Cardiac septum (tissue), 1 donor: ENCODE results near the gene EPHA5. TPM values are rescaled to one million over a fixed set of nuclear protein-coding genes. Genes with fewer than 3 reads are reported as not detected.

ENCODE experiments used
- DNase-seq: peaks from one replicate; pipeline ENCODE4 v3.0.0-alpha.2; 2020; ENCODE audit warnings: low spot score
- intact Hi-C: fragments of 100-400 bp; cut with DNase I; formaldehyde crosslinking; loops from one replicate; pipeline ENCODE4 v1.14.0; 2022
- long read RNA-seq: library from polyadenylated mRNA; unstranded; transcript quantifications from one replicate; pipeline ENCODE4 v2.0.0, GENCODE V29; 2021
- total RNA-seq: library from RNA; stranded (reverse); fragmentation: NEBNext Ultra II Directional; extraction: Animal tissue kit (Norgen Biotek cat#: 25700); gene quantifications from one replicate; pipeline ENCODE4 v1.2.1, GENCODE V29; 2021
- donor health status: DM: no; HTN: no; CAD: no.

EPHA5 gene
- total RNA-seq, result 0.22 TPM
- long read RNA-seq, result 0 reads

- intact Hi-C loops, result no loop called here
- peak; percentile 80 for DNase-seq
Measured at GRCh38 chr4:65670331-65671031, at the start of gene EPHA5. Gene EPHA5 (minus strand): TSS chr4:65670489. CDS start chr4:65669742, 747 bp downstream.

GRCh38 chr4:65719635-65720034, 49.3 kb upstream of the EPHA5 start:
- intact Hi-C loops, result no loop called here
- no peak for DNase-seq

DNA sequence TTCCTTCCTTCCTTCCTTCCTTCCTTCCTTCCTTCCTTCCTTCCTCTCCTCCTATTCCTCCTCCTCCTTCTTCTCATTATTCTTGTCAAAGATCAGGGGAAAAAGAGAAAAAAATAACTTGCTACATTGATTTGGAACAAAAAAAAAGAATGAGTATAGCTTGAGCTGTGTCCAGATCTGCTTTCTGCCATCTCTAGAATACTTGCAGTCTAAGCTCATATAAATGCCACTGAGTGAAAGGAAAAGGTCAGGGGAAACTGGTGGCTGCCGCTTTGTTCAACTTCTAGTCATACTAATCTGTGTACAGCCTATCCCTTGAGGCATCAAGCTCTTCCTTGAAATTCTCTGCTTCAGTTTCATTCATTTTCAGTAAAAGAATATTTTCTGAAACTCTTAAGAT, 28.3 kb upstream of the EPHA5 start:
- no peak for DNase-seq
- intact Hi-C loops, result no loop called here

- intact Hi-C loops, result no loop called here
- no peak for DNase-seq
Measured at GRCh38 chr4:65696436-65696835, 26.1 kb upstream of the EPHA5 start.

- intact Hi-C loops, result no loop called here
- DNase-seq, result no peak
Measured at GRCh38 chr4:65671372-65671771, 1.1 kb upstream of the EPHA5 start.

DNA sequence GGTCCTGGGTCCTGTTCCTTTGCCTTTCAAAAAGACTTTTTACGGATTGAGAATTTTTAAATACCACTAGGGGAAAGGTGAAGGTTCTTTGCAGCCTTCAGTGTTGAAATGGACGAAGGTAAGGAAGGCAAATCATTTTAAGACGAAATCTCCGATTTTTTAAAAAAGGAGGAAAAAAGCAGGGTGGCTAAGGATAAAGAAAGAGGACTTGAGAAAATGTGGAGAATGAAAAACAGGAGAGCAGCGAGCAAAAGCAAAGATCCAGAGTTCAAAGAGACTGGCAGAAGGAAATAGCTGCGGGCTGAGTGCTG, 314 bp downstream of the EPHA5 start:
- intact Hi-C loops, result no loop called here
- no peak for DNase-seq

- intact Hi-C loops, result no loop called here
- DNase-seq, result no peak
Measured at GRCh38 chr4:65669111-65670019, 924 bp downstream of the EPHA5 start.

DNA sequence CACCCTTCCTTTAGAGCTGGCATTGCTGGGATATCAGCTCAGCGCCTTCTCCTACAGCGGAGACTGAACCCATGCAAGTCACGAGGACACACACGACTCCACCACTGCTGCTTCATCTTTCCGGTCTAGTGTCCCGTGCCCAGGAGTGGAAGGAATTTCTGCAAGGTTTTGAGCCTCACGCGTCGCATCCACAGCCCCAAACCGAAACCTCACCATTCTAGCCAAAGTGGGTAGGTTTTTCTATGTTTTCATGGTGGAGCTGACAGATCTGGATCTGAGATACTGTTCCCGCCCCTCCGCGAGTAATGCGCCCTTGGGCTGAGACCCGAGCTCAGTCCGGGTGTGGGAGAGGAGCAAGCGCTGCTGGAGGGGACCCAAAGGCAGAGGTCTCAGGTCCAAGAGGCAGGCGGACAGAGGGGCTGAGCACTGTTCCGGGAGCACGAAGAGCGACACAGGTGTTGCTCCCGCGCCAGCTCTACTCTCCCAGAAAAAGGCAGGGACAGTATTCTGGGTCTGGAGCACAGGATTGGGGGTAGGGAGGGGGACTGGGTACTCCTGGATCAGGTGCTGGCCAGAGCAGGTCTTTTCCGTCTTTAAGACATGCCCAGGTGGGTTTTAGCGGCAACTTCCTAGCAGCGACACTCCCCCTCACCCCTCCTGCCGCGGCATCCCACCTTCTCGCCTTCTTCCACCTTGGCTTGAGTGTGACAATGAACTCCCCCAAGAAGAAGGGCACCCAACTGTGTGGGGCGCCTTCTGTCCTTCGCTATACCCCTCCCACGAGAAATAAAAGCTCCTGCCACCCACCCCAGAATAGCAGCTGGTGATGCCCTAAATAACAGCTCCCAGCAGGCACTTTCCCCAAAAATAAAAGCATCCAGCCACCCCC, 1.8 kb downstream of the EPHA5 start:
- intact Hi-C loops, result no loop called here
- DNase-seq, result no peak

DNA sequence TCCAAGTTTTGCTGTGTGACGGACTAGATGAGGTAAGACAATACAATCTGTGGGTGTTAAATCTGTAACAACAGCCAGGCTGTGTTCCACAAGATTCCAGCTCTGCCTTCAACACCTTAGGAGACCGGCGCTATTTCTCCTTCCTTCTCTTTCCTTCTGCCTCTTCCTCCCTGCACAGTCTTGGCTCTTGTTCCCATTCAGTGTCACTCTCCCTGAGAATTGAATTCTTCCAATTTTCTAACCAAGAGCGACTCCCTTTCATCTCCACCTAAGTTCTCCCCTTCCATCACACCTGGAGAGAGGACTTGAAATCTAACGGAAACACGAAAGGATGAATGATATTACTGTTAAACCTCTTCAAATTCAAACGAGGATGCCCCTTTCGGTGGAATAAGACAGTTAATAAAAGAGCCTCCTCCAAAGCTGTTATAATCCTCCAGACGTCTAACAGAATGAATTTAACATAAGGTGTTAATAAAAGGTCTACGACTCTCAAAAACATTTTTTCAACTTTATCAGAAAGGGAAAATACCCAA, 2.7 kb downstream of the EPHA5 start:
- no peak for DNase-seq
- intact Hi-C loops, result no loop called here

GRCh38 chr4:65665771-65666523, 4.3 kb downstream of the EPHA5 start:
- intact Hi-C loops, result no loop called here
- no peak for DNase-seq

DNA sequence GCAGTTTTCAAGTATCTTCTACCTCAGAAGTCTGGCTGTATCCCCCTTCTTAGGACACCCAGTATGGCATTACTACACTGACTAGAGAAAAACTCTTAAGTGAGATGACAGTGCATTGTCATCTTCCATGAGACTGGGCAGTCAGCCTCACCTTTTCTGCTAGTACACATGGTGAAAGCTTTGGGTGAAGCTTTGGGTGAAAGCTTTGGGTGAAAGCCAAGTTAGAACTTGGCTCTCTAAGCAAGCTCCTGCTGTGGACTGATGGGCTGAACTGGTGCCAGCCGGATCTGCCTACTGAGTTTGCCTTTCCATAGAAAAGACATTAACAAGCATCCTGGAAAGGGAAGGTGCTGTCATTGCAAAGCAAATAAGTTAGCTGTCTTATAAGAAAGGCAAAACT, 8.8 kb downstream of the EPHA5 start:
- intact Hi-C loops, result no loop called here
- no peak for DNase-seq

- no peak for DNase-seq
- intact Hi-C loops, result no loop called here
Measured at GRCh38 chr4:65658117-65658516, 12.2 kb downstream of the EPHA5 start.

GRCh38 chr4:65656008-65656407, 14.3 kb downstream of the EPHA5 start:
- intact Hi-C loops, result no loop called here
- no peak for DNase-seq

- no peak for DNase-seq
- intact Hi-C loops, result no loop called here
Measured at GRCh38 chr4:65654976-65655375, 15.3 kb downstream of the EPHA5 start.

DNA sequence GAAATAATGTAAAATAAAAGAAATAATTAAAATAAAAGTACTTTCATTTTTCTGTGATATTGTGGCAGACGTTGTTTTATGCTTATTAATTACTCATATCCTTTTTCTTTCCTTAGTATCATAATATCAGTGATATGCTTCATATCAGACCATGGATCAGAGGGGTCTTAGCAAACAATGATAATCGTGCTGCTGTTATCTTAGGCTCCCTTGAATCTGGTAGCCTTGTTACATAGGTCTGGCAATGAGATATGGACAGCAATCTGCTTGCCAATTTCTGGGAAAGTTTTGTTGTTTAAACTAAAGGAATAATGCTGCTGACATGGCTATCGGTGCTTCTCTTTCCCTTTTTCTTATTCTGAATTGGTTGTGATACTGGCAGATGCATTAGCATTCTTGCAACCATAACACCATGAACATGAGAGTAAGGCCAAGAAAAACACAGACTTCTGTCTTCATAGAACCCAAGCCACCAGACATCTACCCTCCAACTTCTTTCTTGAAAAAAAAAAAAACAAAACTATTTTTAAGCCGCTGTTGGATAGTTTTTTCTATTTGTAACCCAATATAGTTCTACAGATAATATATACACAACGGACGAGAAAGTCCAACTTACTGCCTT, 16.4 kb downstream of the EPHA5 start:
- intact Hi-C loops, result no loop called here
- DNase-seq, result no peak

DNA sequence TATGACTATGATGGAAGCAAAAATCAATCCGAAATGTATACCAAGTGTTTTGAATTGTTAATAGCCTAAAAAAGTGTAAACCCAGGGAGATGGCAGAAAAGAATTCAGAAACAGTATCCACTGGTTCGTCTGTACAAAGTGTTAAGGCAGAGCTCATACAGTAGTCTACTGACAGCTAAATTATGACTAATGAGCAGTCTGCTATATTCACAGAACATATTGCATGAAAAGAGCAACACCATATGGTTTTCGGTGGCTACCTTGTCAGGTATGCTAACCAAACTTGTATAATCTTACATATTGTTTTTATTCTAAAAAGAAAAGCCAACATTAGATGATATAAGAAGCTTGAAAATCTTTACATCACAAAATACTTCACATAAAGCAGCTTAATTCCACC, 18.5 kb downstream of the EPHA5 start:
- DNase-seq, result no peak
- intact Hi-C loops, result no loop called here

- intact Hi-C loops, result no loop called here
Measured at GRCh38 chr4:65651031-65651430, 19.3 kb downstream of the EPHA5 start.

GRCh38 chr4:65646136-65646535, 24.2 kb downstream of the EPHA5 start:
- DNase-seq, result no peak
- intact Hi-C loops, result no loop called here

More at GRCh38 chr4:65651031-65651430, 19.3 kb downstream of the EPHA5 start:
- no peak for DNase-seq

GRCh38 chr4:65645185-65645584, 25.1 kb downstream of the EPHA5 start:
- DNase-seq, result no peak
- intact Hi-C loops, result no loop called here
